Measurements from ENCODE around the gene RABGAP1L.

DNA sequence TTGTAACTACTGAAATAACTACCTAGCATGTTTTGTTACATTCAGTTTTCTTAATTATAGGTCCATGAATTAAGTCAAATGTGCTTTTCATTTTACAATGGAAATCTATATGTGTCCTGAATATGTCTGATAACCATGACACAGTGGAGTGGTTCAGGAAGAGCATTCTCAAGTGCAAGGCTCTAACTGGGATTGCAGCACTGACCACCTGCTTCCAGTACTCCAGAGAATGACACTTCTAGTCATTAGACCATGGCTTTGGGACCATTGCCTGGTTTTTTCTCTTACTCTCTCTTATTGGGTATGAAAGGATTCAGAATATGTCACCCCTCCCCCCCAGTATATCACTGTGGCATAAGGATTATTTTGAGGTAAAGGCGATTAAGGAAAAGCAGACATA is 635.5 kb downstream of the RABGAP1L start:
- TF ChIP-seq, protein P1, sequence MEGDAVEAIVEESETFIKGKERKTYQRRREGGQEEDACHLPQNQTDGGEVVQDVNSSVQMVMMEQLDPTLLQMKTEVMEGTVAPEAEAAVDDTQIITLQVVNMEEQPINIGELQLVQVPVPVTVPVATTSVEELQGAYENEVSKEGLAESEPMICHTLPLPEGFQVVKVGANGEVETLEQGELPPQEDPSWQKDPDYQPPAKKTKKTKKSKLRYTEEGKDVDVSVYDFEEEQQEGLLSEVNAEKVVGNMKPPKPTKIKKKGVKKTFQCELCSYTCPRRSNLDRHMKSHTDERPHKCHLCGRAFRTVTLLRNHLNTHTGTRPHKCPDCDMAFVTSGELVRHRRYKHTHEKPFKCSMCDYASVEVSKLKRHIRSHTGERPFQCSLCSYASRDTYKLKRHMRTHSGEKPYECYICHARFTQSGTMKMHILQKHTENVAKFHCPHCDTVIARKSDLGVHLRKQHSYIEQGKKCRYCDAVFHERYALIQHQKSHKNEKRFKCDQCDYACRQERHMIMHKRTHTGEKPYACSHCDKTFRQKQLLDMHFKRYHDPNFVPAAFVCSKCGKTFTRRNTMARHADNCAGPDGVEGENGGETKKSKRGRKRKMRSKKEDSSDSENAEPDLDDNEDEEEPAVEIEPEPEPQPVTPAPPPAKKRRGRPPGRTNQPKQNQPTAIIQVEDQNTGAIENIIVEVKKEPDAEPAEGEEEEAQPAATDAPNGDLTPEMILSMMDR (IDR thresholded peaks at IDR 0.05; ENCODE audit: low read depth, low read length), result no peak
- TF ChIP-seq MYC (IDR thresholded peaks at IDR 0.05; ENCODE audit: low read depth, low read length) (no peak), POLR2A (IDR thresholded peaks at IDR 0.05; ENCODE audit: extremely low read depth, insufficient read length) (no peak)
